Stomach (tissue), 4 donors: ENCODE results near the gene TMEM135.

Source experiments
- POLR2AphosphoS5 ChIP-seq, 3 donors: sonication (generic); formaldehyde crosslinking; IDR thresholded peaks; one replicate each; pipeline ENCODE4 v1.6.1; 2016; ENCODE audit warnings: antibody characterized with exemption in 3 of 3
- TF ChIP-seq, protein P1 (sequence below), 7 experiments: fragments of 450-650 bp in 4 of 7; fragments of 200-600 bp in 3 of 7; sonication (generic) in 3 of 7; IDR thresholded peaks; one replicate each; pipeline ENCODE4 v1.5.1; 2016 to 2019; ENCODE audit warnings: antibody characterized with exemption in 7 of 7, control low read depth in 2 of 7, mild to moderate bottlenecking in 1 of 7

DNA sequence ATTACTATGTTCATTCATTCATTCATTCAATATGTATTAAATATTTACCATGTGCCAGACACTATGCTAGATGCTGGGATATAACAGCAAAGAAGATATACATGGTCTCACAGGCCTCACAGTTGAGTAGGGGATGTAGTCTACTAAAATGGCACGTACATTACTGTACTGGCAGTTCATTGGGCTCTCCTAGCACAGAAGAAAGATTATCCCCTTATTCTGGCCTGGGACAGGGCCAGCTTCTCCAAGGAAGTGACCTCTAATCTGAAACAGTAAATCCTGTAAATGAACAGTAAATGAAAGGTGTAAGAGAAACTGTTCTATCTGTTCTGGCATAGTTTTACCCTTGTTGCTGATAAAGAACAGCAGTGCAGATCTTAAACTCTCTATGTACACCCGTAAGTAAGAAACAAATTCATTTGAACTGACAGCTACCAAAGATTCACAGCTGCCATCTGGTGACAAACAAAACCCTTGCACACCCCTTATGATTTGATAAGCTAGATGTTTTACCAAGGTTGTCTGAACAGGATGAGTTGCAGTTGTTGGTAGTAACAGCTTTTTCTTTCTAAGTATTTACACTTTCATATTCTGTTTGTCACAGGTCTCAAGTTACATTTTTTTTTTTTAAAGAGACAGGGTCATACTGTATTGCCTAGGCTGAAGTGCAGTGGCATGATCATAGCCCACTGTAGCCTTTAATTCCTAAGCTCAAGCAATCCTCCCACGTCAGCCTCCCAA is 263.1 kb downstream of the TMEM135 start:
- TF ChIP-seq POLR2AphosphoS5 (IDR thresholded peaks at IDR 0.05), result no peak
- TF ChIP-seq, protein P1, sequence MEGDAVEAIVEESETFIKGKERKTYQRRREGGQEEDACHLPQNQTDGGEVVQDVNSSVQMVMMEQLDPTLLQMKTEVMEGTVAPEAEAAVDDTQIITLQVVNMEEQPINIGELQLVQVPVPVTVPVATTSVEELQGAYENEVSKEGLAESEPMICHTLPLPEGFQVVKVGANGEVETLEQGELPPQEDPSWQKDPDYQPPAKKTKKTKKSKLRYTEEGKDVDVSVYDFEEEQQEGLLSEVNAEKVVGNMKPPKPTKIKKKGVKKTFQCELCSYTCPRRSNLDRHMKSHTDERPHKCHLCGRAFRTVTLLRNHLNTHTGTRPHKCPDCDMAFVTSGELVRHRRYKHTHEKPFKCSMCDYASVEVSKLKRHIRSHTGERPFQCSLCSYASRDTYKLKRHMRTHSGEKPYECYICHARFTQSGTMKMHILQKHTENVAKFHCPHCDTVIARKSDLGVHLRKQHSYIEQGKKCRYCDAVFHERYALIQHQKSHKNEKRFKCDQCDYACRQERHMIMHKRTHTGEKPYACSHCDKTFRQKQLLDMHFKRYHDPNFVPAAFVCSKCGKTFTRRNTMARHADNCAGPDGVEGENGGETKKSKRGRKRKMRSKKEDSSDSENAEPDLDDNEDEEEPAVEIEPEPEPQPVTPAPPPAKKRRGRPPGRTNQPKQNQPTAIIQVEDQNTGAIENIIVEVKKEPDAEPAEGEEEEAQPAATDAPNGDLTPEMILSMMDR (IDR thresholded peaks at IDR 0.05), result no peak
